K562 (cell line): ENCODE results near the gene OR7G3. TPM values are rescaled to one million over a fixed set of nuclear protein-coding genes. Genes with fewer than 3 reads are reported as not detected.

Source experiments
- ARHGAP35 ChIP-seq: fragments of 450-650 bp; IDR thresholded peaks from 2 replicates; pipeline ENCODE4 v1.6.1; 2018; ENCODE audit not compliant: partially characterized antibody
- CBX1 ChIP-seq: sonication (generic); IDR thresholded peaks from 2 replicates; pipeline ENCODE4 v1.6.1; 2016; ENCODE audit warnings: antibody characterized with exemption, low read depth, mild to moderate bottlenecking
- E2F8 ChIP-seq: fragments of 450-650 bp; IDR thresholded peaks from 2 replicates; pipeline ENCODE4 v1.7.1; 2018; ENCODE audit warnings: mild to moderate bottlenecking, low read depth; ENCODE audit not compliant: partially characterized antibody
- EP300 ChIP-seq: IDR thresholded peaks from 2 replicates; pipeline ENCODE4 v1.6.1; 2012; ENCODE audit warnings: low read length, improper control_type of control experiment
- ESRRA ChIP-seq: fragments of 450-650 bp; IDR thresholded peaks from 2 replicates; pipeline ENCODE4 v1.6.1; 2014; ENCODE audit warnings: low read depth, mild to moderate bottlenecking, moderate library complexity, borderline replicate concordance
- PHB2 ChIP-seq: fragments of 450-650 bp; IDR thresholded peaks from 2 replicates; pipeline ENCODE4 v1.6.1; 2017; ENCODE audit warnings: low read depth
- SP2 ChIP-seq: IDR thresholded peaks from 2 replicates; pipeline ENCODE4 v1.6.1; 2011; ENCODE audit warnings: mild to moderate bottlenecking, low read depth, low read length, moderate library complexity; ENCODE audit not compliant: poor library complexity, severe bottlenecking; ENCODE audit errors: extremely low read depth
- TCF7L2 ChIP-seq: fragments of 150-350 bp; IDR thresholded peaks from 2 replicates; pipeline ENCODE4 v1.6.1; 2016; ENCODE audit warnings: low read depth, mild to moderate bottlenecking, low read length, moderate library complexity
- ZNF175 ChIP-seq: fragments of 200-800 bp; sonication (Bioruptor generic); IDR thresholded peaks from 2 replicates; pipeline ENCODE4 v1.6.1; 2016; ENCODE audit warnings: low read depth, mild to moderate bottlenecking, missing genetic modification characterization, missing compliant biosample characterization
- ZNF280A ChIP-seq: fragments of 450-650 bp; IDR thresholded peaks from 2 replicates; pipeline ENCODE4 v1.6.1; 2018; ENCODE audit warnings: mild to moderate bottlenecking, low read depth; ENCODE audit not compliant: partially characterized antibody
- ZNF639 ChIP-seq, 2 experiments: fragments of 200-800 bp in 1 of 2; sonication (Bioruptor generic) in 1 of 2; sonication (generic) in 1 of 2; formaldehyde crosslinking in 1 of 2; IDR thresholded peaks in 1 of 2; conservative IDR thresholded peaks in 1 of 2; 2 replicates each; pipeline versions ENCODE4 v1.5.0 to v1.6.1; 2016 to 2020; ENCODE audit warnings: missing compliant biosample characterization in 1 of 2, missing genetic modification characterization in 1 of 2, missing genetic modification reagents in 1 of 2
- polyA plus RNA-seq, 8 experiments: library from polyadenylated mRNA; depleted of rRNA in 4 of 8; stranded (reverse) in 5 of 8; unstranded in 3 of 8; fragments of >200 nt; fragmentation: Nextera tagmentation in 2 of 8; fragmentation: Illumina TruSeq in 1 of 8; extraction: Ambion mirVana in 2 of 8; extraction: Trizol in 1 of 8; gene quantifications; 2 replicates each; pipeline versions ENCODE4 v1.2.1 to v1.2.3, GENCODE V29; 2011 to 2014; ENCODE audit warnings: inconsistent platforms in 1 of 8, missing spikeins in 1 of 8
- total RNA-seq, 7 experiments: library from RNA; depleted of rRNA in 6 of 7; stranded (reverse); fragments of >200 nt in 6 of 7; fragmentation: Illumina TruSeq in 2 of 7; extraction: Trizol in 2 of 7; gene quantifications; 2 replicates each; pipeline versions ENCODE4 v1.2.1 to v1.2.3, GENCODE V29; 2011 to 2021; ENCODE audit warnings: low replicate concordance in 1 of 7
- TF ChIP-seq, protein P1 (sequence below): fragments of 450-650 bp; IDR thresholded peaks from one replicate; pipeline ENCODE4 v1.6.1; 2018; ENCODE audit warnings: mild to moderate bottlenecking, moderate library complexity; ENCODE audit not compliant: partially characterized antibody
- TF ChIP-seq, protein P2 (sequence below): fragments of 250-450 bp; sonication (Bioruptor Pico); IDR thresholded peaks from 2 replicates; pipeline ENCODE4 v1.4.0; 2020; ENCODE audit warnings: borderline replicate concordance
- TF ChIP-seq, protein P3 (sequence below): fragments of 250-450 bp; sonication (Bioruptor Pico); IDR thresholded peaks from 2 replicates; pipeline ENCODE4 v1.5.0; 2022; ENCODE audit warnings: mild to moderate bottlenecking
- TF ChIP-seq, protein P4 (sequence below): sonication (generic); formaldehyde crosslinking; IDR thresholded peaks from 2 replicates; pipeline ENCODE4 v1.9.0; 2022; ENCODE audit warnings: mild to moderate bottlenecking, missing genetic modification reagents

Gene OR7G3
- total and polyA plus RNA-seq, 9 of the 15 experiments (the other 6 are each of a cell fraction or from before 2014, with no cell fraction given) = not detected

- no peak for TF ChIP-seq ESRRA
- no peak for TF ChIP-seq PHB2
- no peak for TF ChIP-seq E2F8
- TF ChIP-seq ARHGAP35 = no peak
- no peak for TF ChIP-seq ZNF639 (CRISPR knock-in tag; conservative IDR thresholded peaks at IDR 0.05 in 1 of 2, IDR thresholded peaks at IDR 0.05 in 1 of 2)
- no peak for TF ChIP-seq EP300
- TF ChIP-seq, protein P1, sequence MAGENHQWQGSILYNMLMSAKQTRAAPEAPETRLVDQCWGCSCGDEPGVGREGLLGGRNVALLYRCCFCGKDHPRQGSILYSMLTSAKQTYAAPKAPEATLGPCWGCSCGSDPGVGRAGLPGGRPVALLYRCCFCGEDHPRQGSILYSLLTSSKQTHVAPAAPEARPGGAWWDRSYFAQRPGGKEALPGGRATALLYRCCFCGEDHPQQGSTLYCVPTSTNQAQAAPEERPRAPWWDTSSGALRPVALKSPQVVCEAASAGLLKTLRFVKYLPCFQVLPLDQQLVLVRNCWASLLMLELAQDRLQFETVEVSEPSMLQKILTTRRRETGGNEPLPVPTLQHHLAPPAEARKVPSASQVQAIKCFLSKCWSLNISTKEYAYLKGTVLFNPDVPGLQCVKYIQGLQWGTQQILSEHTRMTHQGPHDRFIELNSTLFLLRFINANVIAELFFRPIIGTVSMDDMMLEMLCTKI = no peak
- TF ChIP-seq, protein P2, sequence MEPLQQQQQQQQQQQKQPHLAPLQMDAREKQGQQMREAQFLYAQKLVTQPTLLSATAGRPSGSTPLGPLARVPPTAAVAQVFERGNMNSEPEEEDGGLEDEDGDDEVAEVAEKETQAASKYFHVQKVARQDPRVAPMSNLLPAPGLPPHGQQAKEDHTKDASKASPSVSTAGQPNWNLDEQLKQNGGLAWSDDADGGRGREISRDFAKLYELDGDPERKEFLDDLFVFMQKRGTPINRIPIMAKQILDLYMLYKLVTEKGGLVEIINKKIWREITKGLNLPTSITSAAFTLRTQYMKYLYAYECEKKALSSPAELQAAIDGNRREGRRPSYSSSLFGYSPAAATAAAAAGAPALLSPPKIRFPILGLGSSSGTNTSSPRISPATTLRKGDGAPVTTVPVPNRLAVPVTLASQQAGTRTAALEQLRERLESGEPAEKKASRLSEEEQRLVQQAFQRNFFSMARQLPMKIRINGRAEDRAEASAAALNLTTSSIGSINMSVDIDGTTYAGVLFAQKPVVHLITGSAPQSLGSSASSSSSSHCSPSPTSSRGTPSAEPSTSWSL = no peak
- TF ChIP-seq TCF7L2 = no peak
- TF ChIP-seq, protein P3, sequence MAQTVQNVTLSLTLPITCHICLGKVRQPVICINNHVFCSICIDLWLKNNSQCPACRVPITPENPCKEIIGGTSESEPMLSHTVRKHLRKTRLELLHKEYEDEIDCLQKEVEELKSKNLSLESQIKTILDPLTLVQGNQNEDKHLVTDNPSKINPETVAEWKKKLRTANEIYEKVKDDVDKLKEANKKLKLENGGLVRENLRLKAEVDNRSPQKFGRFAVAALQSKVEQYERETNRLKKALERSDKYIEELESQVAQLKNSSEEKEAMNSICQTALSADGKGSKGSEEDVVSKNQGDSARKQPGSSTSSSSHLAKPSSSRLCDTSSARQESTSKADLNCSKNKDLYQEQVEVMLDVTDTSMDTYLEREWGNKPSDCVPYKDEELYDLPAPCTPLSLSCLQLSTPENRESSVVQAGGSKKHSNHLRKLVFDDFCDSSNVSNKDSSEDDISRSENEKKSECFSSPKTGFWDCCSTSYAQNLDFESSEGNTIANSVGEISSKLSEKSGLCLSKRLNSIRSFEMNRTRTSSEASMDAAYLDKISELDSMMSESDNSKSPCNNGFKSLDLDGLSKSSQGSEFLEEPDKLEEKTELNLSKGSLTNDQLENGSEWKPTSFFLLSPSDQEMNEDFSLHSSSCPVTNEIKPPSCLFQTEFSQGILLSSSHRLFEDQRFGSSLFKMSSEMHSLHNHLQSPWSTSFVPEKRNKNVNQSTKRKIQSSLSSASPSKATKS (CRISPR knock-in tag) = no peak
- TF ChIP-seq ZNF175 (CRISPR knock-in tag) = no peak
- TF ChIP-seq SP2 = no peak
- no peak for TF ChIP-seq ZNF280A
- TF ChIP-seq, protein P4, sequence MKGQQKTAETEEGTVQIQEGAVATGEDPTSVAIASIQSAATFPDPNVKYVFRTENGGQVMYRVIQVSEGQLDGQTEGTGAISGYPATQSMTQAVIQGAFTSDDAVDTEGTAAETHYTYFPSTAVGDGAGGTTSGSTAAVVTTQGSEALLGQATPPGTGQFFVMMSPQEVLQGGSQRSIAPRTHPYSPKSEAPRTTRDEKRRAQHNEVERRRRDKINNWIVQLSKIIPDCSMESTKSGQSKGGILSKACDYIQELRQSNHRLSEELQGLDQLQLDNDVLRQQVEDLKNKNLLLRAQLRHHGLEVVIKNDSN (CRISPR knock-in tag) = no peak
- TF ChIP-seq CBX1 = no peak
Observed at GRCh38 chr19:9175326-9175725, 48.6 kb upstream of the OR7G3 start (continued).
